H1 (cell line): ENCODE data around the gene RPRD1A.

Experiments
- CTCF ChIP-seq, 3 experiments: IDR thresholded peaks; 1 replicate in 2 of 3; 2 replicates in 1 of 3; pipeline versions ENCODE4 v1.5.1 to v1.6.1; 2011; ENCODE audit warnings: low read length in 3 of 3, mild to moderate bottlenecking in 3 of 3, inconsistent platforms in 2 of 3, low read depth in 1 of 3, moderate library complexity in 1 of 3; ENCODE audit not compliant: insufficient read depth in 1 of 3; ENCODE audit errors: control extremely low read depth in 1 of 3
- EZH2 ChIP-seq: fragments of 200-600 bp; sonication (generic); IDR thresholded peaks from 2 replicates; pipeline ENCODE4 v1.7.1; 2012; ENCODE audit warnings: low read depth, mild to moderate bottlenecking, moderate library complexity, low read length, inconsistent platforms; ENCODE audit not compliant: severe bottlenecking
- JUN ChIP-seq: IDR thresholded peaks from 2 replicates; pipeline ENCODE4 v1.6.1; 2011; ENCODE audit warnings: low read depth, mild to moderate bottlenecking, improper control_type of control experiment, low read length
- MAX ChIP-seq: IDR thresholded peaks from 2 replicates; pipeline ENCODE4 v1.6.1; 2012; ENCODE audit warnings: inconsistent platforms
- SIN3A ChIP-seq, 2 experiments: IDR thresholded peaks in 1 of 2; conservative IDR thresholded peaks in 1 of 2; 2 replicates each; pipeline ENCODE4 v1.6.1; 2011 to 2012; ENCODE audit warnings: low read length in 2 of 2, improper control_type of control experiment in 1 of 2, low read depth in 1 of 2, mild to moderate bottlenecking in 1 of 2
- SUZ12 ChIP-seq: fragments of 200-600 bp; sonication (generic); IDR thresholded peaks from 2 replicates; pipeline ENCODE4 v1.6.1; 2012; ENCODE audit warnings: mild to moderate bottlenecking, inconsistent platforms, low read length, moderate library complexity, mixed read lengths

- TF ChIP-seq JUN, result no peak
- no peak for TF ChIP-seq EZH2
- TF ChIP-seq CTCF (IDR thresholded peaks at IDR 0.05; ENCODE audit: control extremely low read depth in 1 of 3, insufficient read depth in 1 of 3, low read depth in 1 of 3, low read length in 3 of 3), result no peak
- no peak for TF ChIP-seq SUZ12
- TF ChIP-seq MAX, result no peak
- TF ChIP-seq SIN3A (conservative IDR thresholded peaks at IDR 0.05 in 1 of 2, IDR thresholded peaks at IDR 0.05 in 1 of 2; ENCODE audit: low read depth in 1 of 2, low read length in 2 of 2), result no peak
These were observed 58.1 kb downstream of the RPRD1A start for GRCh38 chr18:36009214-36009613.
